Prostate gland (tissue), 2 donors: Measurements from ENCODE around the gene DNAJC9.

ENCODE experiments used
- CTCF ChIP-seq, 4 experiments: fragments of 200-600 bp in 2 of 4; fragments of 450-650 bp in 2 of 4; sonication (generic) in 2 of 4; IDR thresholded peaks; 1 replicate in 3 of 4; 2 replicates in 1 of 4; pipeline ENCODE4 v1.5.1; 2016 to 2019; ENCODE audit warnings: antibody characterized with exemption in 4 of 4, mild to moderate bottlenecking in 2 of 4, moderate library complexity in 2 of 4
- POLR2A ChIP-seq: fragments of 450-650 bp; IDR thresholded peaks from one replicate; pipeline ENCODE4 v1.6.1; 2016; ENCODE audit warnings: antibody characterized with exemption, mild to moderate bottlenecking
- POLR2AphosphoS5 ChIP-seq: sonication (generic); formaldehyde crosslinking; IDR thresholded peaks from one replicate; pipeline ENCODE4 v1.6.1; 2017; ENCODE audit warnings: antibody characterized with exemption

- TF ChIP-seq POLR2A (no peak), CTCF (IDR thresholded peaks at IDR 0.05) (no peak), POLR2AphosphoS5 (no peak)
These were observed 29.4 kb downstream of the DNAJC9 start for GRCh38 chr10:73217628-73218027.
